ENCODE results near the gene BRSK1.
"Not testable (repeated sequence)": the region's sequence is repeated elsewhere in the genome, so short reads cannot be mapped to it uniquely, and the experiment has no call there.

- not testable (repeated sequence) for TF ChIP-seq EZH2phosphoT487 (IDR thresholded peaks at IDR 0.05; ENCODE audit: borderline replicate concordance, low read length); CTCF (IDR thresholded peaks at IDR 0.05; ENCODE audit: low read depth, low read length, poor library complexity, severe bottlenecking)
Measured at GRCh38 chr19:55329791-55330190, 46.0 kb downstream of the BRSK1 start.

Data from DOHH2 (cell line).